ENCODE data around the gene GRID2. TPM values are rescaled to one million over a fixed set of nuclear protein-coding genes. Genes with fewer than 3 reads are reported as not detected.

The GRID2 gene
- total and polyA plus RNA-seq, 2 of the 13 experiments (the other 11 are each of a cell fraction or from before 2014, with no cell fraction given): not detected

DNA sequence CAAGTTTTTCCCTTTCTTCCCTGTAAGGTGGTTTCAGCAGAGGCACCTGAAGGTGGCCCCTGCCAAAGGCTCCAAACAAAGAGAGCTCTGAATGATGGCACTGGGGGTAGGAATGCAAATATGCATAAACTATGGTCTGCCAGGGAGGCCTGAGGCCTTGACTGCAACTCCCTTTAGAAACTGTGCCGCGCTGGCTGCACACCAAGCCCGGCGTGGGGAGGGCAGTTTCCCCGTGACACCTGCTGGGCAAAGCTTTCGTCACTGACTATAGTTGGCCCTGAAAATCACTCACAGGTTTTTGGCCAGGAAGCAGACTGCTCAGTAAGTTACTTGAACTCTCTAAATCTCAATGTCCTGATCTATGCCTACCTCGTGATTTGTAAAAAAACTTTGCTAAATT lies 1427.0 kb downstream of the GRID2 start:
- intact Hi-C loops (cut with micrococcal nuclease; ENCODE audit: unreplicated experiment) (no loop called here), in situ Hi-C loops (cut with HindIII; ENCODE audit: extremely low pct_ligation_motif_present, low pct_unique_long_range_greater_than_20kb) (no loop called here)
- Histone ChIP-seq H3K4me1 (ENCODE audit: insufficient read depth, low read length) (no peaks in the 10 kb centered on the region), H3K4me3 (replicated peaks in 1 of 3; ENCODE audit: insufficient read depth in 1 of 3, low read depth in 2 of 3, low read length in 3 of 3) (no peak overlapping the region), H3K9me3 (ENCODE audit: low read length) (no peaks in the 10 kb centered on the region), H3K36me3 (replicated peaks in 1 of 2; ENCODE audit: control insufficient read depth in 1 of 2, insufficient read depth in 2 of 2, low read length in 2 of 2) (no peaks in the 10 kb centered on the region), H4K20me1 (ENCODE audit: insufficient read depth, low read length) (no peaks in the 10 kb centered on the region), H2AFZ (ENCODE audit: low read length) (no peak overlapping the region), H3K4me2 (ENCODE audit: low read depth, low read length) (no peak overlapping the region), H3K27me3 (ENCODE audit: control insufficient read depth in 1 of 2, insufficient read depth in 2 of 2, low read length in 2 of 2) (no peaks in the 10 kb centered on the region; a peak in 1 of 5 replicates), H3K27ac (ENCODE audit: extremely low read length, insufficient read depth, low read length) (no peak overlapping the region), H3K9ac (ENCODE audit: insufficient read depth, low read depth, low read length) (no peak overlapping the region), H3K79me2 (ENCODE audit: insufficient read depth, low read length) (no peaks in the 10 kb centered on the region)
- ATAC-seq (no peak; the same call in 2 of the 3 replicates), DNase-seq (ENCODE audit: low spot score) (no peak), FAIRE-seq (no peak)
- CTCF ChIA-PET (ENCODE audit: low intra/inter-chr PET ratio, low total read pairs): no interaction called here
- no peak for TF ChIP-seq ZNF614 (CRISPR knock-in tag; IDR thresholded peaks at IDR 0.05; ENCODE audit: borderline replicate concordance)
- TF ChIP-seq, protein P1, sequence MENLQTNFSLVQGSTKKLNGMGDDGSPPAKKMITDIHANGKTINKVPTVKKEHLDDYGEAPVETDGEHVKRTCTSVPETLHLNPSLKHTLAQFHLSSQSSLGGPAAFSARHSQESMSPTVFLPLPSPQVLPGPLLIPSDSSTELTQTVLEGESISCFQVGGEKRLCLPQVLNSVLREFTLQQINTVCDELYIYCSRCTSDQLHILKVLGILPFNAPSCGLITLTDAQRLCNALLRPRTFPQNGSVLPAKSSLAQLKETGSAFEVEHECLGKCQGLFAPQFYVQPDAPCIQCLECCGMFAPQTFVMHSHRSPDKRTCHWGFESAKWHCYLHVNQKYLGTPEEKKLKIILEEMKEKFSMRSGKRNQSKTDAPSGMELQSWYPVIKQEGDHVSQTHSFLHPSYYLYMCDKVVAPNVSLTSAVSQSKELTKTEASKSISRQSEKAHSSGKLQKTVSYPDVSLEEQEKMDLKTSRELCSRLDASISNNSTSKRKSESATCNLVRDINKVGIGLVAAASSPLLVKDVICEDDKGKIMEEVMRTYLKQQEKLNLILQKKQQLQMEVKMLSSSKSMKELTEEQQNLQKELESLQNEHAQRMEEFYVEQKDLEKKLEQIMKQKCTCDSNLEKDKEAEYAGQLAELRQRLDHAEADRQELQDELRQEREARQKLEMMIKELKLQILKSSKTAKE (CRISPR knock-in tag; IDR thresholded peaks at IDR 0.05; ENCODE audit: borderline replicate concordance): no peak
- no peak for TF ChIP-seq ZNF383 (CRISPR knock-in tag; IDR thresholded peaks at IDR 0.05; ENCODE audit: borderline replicate concordance)
- TF ChIP-seq, protein P2, sequence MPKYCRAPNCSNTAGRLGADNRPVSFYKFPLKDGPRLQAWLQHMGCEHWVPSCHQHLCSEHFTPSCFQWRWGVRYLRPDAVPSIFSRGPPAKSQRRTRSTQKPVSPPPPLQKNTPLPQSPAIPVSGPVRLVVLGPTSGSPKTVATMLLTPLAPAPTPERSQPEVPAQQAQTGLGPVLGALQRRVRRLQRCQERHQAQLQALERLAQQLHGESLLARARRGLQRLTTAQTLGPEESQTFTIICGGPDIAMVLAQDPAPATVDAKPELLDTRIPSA (CRISPR knock-in tag; IDR thresholded peaks at IDR 0.05; ENCODE audit: borderline replicate concordance): no peak
- no peak for TF ChIP-seq AGO2 (optimal IDR thresholded peaks at IDR 0.05; ENCODE audit: low read depth, low read length)
- no peak for TF ChIP-seq NFYB (CRISPR knock-in tag; IDR thresholded peaks at IDR 0.05)
- TF ChIP-seq HNF4G (IDR thresholded peaks at IDR 0.05; ENCODE audit: borderline replicate concordance, low read depth, low read length): no peak
- TF ChIP-seq HNF4G (CRISPR knock-in tag; IDR thresholded peaks at IDR 0.05; ENCODE audit: borderline replicate concordance, low read depth): no peak
- TF ChIP-seq ZNF446 (CRISPR knock-in tag; IDR thresholded peaks at IDR 0.05): no peak
- no peak for TF ChIP-seq ZNF33B (CRISPR knock-in tag; IDR thresholded peaks at IDR 0.05)
- WGBS (ENCODE audit: low lambda C conversion rate): 0% methylated on average over 2 of the region's 7 CpGs
- POLR2A ChIA-PET: no interaction called here
- no TSS peak for BruUV-seq (replicated peaks)

Data from HepG2 (cell line).